PC-3 (cell line): ENCODE results near the gene PRSS33.

Experiments used
- CTCF ChIP-seq: fragments of 300-600 bp; sonication (generic); conservative IDR thresholded peaks from 2 replicates; pipeline ENCODE4 v1.5.1; 2017; ENCODE audit warnings: antibody characterized with exemption, low read depth, mild to moderate bottlenecking, low read length
- EZH2 ChIP-seq: fragments of 300-600 bp; sonication (generic); IDR thresholded peaks from one replicate; pipeline ENCODE4 v1.6.1; 2017; ENCODE audit warnings: antibody characterized with exemption, mild to moderate bottlenecking, low read length; ENCODE audit not compliant: unreplicated experiment
- EZH2phosphoT487 ChIP-seq: fragments of 300-600 bp; sonication (generic); IDR thresholded peaks from 2 replicates; pipeline ENCODE4 v1.6.1; 2018; ENCODE audit warnings: mild to moderate bottlenecking, antibody characterized with exemption, low read length, borderline replicate concordance

DNA sequence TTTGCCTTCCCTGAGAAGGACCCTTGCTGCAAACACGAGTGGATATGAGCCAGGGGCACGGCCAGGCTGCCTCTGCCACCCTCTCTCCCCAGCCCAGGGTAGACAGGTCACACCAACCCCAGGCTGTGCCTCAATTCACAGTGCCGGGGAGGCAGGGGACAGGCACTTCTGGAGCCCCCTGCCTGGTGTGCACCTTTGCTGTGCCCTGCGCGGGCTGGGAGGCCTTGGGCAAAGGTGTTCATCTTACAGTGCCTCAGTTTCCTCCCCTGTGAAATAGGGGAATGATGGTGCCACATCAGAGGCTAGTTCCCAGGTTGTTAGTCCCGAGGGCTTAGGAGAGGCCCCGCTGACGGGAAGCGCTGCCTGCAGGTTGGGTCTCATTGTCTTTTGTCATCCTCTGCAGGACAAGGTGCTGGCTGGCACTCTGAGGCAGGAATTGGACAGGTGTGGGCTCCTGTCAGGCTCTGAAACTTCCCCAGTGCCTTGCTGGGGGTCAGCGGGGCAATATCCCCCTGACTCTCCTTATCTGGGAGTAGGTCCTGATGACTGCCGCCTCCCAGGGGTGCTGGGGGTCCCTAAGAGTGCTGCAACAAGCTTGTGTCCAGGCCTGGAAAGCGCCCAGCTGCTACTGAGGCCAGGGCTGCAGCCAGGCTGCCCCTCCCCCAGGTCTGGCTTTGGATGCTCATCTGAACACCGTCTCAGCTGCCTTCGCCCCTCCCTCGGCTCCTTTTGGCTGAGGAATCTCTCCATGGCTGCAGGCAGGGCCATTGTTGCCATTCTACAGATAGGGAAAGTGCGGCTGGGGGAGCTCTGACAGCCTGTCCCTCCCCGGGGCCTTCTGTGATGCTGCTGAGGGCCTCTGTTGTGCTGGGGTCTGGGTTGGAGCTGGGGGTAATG, 32.8 kb upstream of the PRSS33 start:
- TF ChIP-seq CTCF (no peak), EZH2phosphoT487 (no peak), EZH2 (no peak)
